Activated CD8-positive, alpha-beta memory T cell treated with anti-CD3 and anti-CD28 coated beads for 1 hour (primary cell): ENCODE data around the gene SH3BP2.

ENCODE experiments used
- DNase-seq, 2 donors: peaks; one replicate each; pipeline ENCODE4 v3.0.0-alpha.2; 2020; ENCODE audit warnings: low read depth in 1 of 2; ENCODE audit errors: extremely low read depth in 1 of 2

The SH3BP2 gene

DNA sequence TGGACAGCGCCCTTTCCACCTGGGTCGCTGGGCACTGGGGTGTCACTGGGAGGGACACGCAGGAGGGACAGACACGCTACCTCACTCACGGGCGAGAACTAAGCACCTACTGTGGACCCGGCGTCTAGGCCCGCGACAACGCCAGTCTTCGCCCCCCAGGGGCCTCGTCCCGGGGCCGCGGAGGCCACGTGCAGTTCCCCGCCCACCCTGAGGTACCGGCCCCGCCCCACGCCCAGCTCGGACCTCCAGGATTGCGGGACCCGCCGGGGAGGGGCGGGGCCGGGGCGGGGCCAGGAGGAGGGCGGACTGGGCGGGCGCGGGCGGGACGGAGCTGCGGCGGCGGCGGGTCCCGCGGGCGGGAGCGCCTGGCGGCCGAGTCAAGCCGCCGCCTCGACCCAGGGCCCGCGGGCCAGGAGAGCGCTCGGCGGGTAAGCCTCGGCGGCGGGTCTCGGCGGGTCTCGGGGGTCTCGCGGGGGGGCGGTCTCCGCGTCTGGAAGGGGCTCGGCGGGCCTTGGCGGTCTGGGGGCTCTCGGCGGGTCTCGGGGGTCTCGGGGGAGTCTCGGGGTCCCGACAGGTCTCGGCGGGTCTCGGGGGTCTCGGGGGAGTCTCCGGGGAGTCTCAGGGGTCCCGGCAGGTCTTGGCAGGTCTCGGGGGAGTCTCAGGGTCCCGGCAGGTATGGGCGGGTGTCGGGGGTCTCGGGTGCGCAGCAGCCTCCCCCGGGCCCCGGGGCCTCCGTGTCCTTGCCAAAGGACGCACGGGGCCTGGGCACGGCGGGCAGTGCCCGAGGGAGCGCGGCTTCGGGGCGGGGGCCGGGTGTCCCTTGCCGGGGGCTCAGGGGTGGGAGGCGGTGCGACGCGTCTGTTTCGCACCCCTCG, at the start of gene SH3BP2:
Gene SH3BP2, plus strand, starts transcription at position 375 of the 875 bp plus-strand sequence. CDS start 27,533 bp downstream, outside the sequence.
- DNase-seq: no peak

DNA sequence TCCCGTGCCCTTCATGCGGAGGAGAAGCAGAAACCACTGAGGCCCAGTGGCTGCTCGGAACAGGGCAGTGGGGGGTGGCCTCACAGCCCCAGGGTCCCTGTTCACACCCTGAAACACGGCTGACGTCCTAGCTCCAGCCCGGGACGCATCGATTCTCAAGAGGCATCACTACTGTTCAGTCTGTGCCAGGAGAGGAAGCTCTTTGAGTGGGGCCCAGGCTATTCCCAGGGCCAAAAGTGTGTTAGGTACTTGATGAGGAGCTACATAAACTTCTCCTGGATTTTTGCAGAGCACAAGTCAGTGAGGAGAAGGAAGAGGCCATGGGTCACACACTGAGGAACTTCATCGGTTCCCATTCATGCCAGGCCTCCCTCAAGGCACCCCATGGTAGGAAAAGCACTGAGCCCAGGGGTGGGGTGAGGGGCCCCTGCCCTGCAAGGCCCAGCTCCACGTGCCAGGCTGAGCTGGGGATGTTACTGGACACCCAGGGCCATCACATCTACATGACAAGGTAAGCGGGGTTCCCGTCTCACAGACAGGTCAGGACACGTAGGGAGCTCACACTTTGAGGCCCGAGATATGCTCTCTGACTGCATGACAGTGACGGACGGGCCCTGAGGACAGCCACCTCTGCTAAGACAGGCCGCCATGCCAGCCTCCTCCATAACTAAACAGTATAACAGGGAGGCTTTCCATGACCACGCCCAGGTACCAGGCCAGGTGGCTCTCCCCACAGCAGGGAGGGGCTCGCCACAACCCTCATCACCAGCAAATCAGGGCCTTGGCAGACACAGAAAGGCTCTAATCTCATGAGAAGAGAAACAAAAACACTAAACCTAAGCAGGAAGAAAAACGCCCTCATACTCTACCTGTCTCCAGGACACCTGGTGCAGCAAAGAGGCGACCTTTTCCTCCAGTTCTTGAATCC, 49.1 kb upstream of the SH3BP2 start:
- no peak for DNase-seq

- no peak for DNase-seq
These were observed 48.2 kb upstream of the SH3BP2 start for GRCh38 chr4:2744576-2745270.

- no peak for DNase-seq
These were observed 47.4 kb upstream of the SH3BP2 start for GRCh38 chr4:2745516-2745915.

DNA sequence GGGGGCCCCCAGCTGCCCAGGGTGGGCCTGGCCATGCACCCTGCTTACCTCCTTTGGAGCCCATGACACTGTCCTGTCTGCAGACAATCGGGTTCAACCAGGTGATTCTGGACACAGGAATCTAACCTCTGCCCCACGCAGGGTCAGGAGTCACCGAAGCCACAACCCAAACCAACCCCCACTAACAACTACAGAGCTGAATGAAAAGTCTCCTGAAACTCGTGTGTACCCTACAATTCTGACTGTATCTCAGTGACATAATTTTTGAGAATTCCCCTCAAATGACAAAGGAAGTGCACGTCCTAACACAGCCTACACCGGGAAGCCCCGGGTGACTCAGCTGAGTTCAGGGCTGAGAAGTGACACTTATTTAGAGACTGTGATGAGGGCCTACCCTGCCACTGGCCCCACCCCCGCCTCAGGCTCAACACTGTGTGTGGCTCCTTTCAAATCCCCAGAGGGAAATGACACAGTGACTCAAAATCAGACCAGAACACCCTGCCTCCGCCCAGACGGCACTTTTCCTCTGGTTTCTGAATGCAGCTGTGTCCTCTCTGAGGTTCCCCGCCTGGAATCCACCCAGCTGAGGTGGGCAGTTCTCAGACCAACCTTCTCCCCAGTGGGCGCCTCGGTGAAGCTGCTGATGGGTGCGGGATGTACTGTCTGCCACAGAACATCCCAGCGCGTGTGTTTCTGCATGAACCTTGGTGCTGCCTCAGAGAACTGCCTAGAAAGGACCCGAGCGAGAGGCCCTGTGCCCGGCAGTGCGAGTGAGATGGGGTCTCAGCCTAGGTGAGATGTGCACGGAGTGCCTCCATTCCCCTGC, 46.7 kb upstream of the SH3BP2 start:
- peak; percentile 34 to 67 for DNase-seq

DNA sequence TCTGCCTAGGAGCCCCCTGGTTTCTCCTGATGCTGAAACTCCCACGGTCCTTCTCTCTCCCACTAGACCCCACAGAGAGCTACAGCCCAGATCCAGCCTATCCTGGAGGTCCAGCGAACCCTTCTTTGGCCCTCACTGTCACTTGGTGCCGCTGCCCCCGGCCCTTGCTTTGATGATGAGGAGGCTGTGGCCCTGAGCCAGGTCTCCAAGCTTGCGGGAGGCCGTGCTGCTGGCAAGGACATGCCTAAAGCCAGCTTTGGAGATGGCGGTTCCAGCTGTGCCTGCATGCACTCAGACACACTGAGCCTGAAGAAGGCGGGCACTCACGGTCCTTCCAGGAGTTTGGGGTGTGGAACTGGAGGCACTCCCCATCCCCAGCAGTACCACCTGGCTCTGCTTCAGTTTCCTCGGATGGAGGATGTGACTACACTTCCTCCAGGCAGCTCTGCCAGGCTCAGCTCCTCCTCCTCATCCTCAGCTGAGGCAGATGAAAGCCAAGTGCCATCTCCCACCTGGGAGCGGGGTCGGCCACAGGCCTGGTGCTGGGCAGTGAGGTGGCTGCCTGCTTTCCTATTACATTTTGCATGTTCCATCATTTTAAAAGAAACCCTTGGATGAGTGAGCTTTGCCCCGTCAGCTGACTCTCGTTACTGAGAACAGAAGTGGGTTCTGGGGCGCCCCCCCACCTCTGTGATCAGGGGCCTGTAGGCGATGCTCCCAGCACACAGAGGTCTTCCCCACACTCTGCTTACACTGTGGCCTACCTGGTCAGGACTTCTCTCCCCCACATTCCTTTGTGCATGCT, 45.8 kb upstream of the SH3BP2 start:
- no peak for DNase-seq

- no peak for DNase-seq
These were observed 41.9 kb upstream of the SH3BP2 start for GRCh38 chr4:2750719-2751605.

GRCh38 chr4:2753436-2753835, 39.4 kb upstream of the SH3BP2 start:
- DNase-seq: no peak

DNA sequence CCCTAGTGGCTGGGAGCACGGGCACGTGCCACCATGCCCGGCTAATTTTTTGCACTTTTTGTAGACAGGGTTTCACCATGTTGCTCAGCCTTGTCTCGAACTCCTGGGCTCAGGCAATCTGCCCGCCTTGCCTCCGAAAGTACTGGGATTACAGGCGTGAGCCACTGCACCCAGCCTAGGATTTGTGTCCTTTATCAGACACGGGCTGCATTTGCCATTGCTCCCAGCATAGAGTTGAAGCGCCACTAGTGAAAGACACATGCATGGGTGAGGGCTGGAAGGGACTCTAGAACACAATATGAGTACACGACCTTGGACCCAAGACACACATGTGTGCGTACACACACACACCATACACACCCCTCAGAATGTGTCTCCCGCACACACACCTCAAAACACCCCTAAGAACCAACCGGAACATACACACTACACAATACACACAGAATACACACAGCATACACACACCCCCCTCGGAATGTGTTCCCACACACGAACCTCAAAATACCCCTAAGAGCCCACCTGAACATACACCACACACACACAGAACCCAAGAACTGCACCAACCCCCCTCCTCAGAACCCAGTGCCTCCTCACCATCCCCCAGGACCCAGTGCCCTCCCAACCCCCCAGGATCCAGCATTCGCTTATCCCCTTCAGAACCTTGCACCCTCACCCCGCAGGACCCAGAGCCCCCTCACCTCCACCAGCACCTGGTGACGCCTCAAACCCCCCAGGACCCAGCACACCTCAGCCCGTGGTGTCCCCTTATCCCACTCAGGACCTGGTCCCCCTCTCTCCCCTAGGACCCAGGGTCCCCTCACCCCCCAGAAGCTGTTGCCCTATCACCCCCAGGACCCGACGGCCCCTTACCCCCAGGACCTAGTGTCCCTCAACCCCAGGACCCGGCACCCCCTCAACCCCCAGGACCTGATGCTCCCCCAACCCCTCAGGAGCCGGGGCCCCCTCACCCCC, 37.8 kb upstream of the SH3BP2 start:
- no peak for DNase-seq

- DNase-seq: peak; percentile 40 to 69
These were observed 36.8 kb upstream of the SH3BP2 start, which contains the start of gene TNIP2 for GRCh38 chr4:2755821-2756690. Gene TNIP2 (minus strand): TSS chr4:2756336. CDS start chr4:2756289, 47 bp downstream.

DNA sequence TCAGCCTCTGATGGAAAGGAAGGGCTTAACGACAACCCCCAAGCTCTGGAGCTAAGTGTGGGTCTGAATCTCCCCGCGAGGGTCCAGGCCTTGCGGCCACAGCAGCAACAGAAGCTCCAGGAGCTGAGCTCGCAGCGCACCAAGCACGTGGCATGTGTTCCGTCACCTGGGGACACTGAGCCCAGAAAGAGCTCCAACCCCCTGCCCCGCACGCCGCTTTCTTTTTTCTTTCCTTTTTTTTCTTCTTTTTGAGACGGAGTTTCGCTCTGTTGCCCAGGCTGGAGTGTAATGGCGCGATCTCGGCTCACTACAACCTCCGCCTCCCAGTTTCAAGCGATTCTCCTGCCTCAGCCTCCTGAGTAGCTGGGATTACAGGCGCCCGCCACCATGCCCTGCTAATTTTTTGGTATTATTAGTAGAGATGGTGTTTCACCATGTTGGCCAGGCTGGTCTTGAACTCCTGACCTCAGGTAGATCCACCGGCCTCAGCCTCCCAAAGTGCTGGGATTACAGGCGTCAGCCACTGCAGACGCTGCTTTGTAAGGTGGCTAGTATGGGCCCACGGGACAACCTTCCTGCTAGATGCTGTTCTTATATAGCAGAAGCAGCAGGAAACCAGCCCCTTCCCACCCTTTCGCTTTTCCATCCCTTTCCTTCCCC, 36.1 kb upstream of the SH3BP2 start:
- no peak for DNase-seq

- no peak for DNase-seq
These were observed 35.5 kb upstream of the SH3BP2 start for GRCh38 chr4:2757426-2757825.

- DNase-seq: no peak
These were observed 31.6 kb upstream of the SH3BP2 start for GRCh38 chr4:2761035-2761923.

- no peak for DNase-seq
These were observed 30.8 kb upstream of the SH3BP2 start for GRCh38 chr4:2762048-2762447.
